CD14-positive monocyte (primary cell): ENCODE data around the gene CEP55. TPM values are rescaled to one million over a fixed set of nuclear protein-coding genes. Genes with fewer than 3 reads are reported as not detected.

Experiments
- DNase-seq, 3 donors: peaks; one replicate each; pipeline ENCODE4 v3.0.0-alpha.2; 2011 to 2022
- H2AFZ ChIP-seq: 2 replicates; pipeline ENCODE4 v1.6.0; 2012; ENCODE audit warnings: mild to moderate bottlenecking, low read depth, low read length, inconsistent platforms; ENCODE audit not compliant: insufficient read depth, poor library complexity, severe bottlenecking
- H3K27ac ChIP-seq, 2 donors: 1 replicate in 1 of 2; 2 replicates in 1 of 2; pipeline ENCODE4 v1.5.1; 2012 to 2013; ENCODE audit warnings: low read length in 2 of 2, control low read depth in 1 of 2, inconsistent platforms in 1 of 2, low read depth in 1 of 2, mild to moderate bottlenecking in 1 of 2
- H3K27me3 ChIP-seq, 2 donors: one replicate each; pipeline versions ENCODE4 v1.6.0 to v1.6.1; 2011 to 2013; ENCODE audit warnings: low read length in 2 of 2; ENCODE audit not compliant: control insufficient read depth in 2 of 2, insufficient read depth in 2 of 2
- H3K36me3 ChIP-seq, 2 donors: replicated peaks in 1 of 2; 1 replicate in 1 of 2; 2 replicates in 1 of 2; pipeline versions ENCODE4 v1.5.1 to v1.6.1; 2012 to 2013; ENCODE audit warnings: low read length in 2 of 2, control low read depth in 1 of 2, inconsistent platforms in 1 of 2, mild to moderate bottlenecking in 1 of 2; ENCODE audit not compliant: insufficient read depth in 2 of 2, control insufficient read depth in 1 of 2
- H3K4me1 ChIP-seq, 2 donors: 1 replicate in 1 of 2; 2 replicates in 1 of 2; pipeline versions ENCODE4 v1.5.1 to v1.6.1; 2012 to 2013; ENCODE audit warnings: low read length in 2 of 2, control low read depth in 1 of 2, inconsistent platforms in 1 of 2, mild to moderate bottlenecking in 1 of 2, moderate library complexity in 1 of 2; ENCODE audit not compliant: insufficient read depth in 2 of 2, control insufficient read depth in 1 of 2
- H3K4me2 ChIP-seq: replicated peaks from 2 replicates; pipeline ENCODE3; 2012; ENCODE audit warnings: low read length, moderate library complexity, mild to moderate bottlenecking; ENCODE audit not compliant: poor library complexity, severe bottlenecking; ENCODE audit errors: extremely low read depth
- H3K4me3 ChIP-seq, 3 experiments: fragments of 200-600 bp in 1 of 3; sonication (generic) in 1 of 3; replicated peaks in 1 of 3; 1 replicate in 2 of 3; 2 replicates in 1 of 3; pipeline ENCODE4 v1.5.1; 2011 to 2013; ENCODE audit warnings: low read length in 3 of 3, mild to moderate bottlenecking in 3 of 3, control low read depth in 2 of 3, low read depth in 2 of 3, inconsistent platforms in 1 of 3, moderate library complexity in 1 of 3
- H3K79me2 ChIP-seq: 2 replicates; pipeline ENCODE4 v1.6.0; 2012; ENCODE audit warnings: mild to moderate bottlenecking, control low read depth, inconsistent platforms, low read length, moderate library complexity; ENCODE audit not compliant: insufficient read depth
- H3K9ac ChIP-seq: 2 replicates; pipeline ENCODE4 v1.6.0; 2017; ENCODE audit warnings: low read length, mild to moderate bottlenecking; ENCODE audit not compliant: insufficient read depth, poor library complexity, severe bottlenecking
- H3K9me3 ChIP-seq, 2 donors: replicated peaks in 1 of 2; 1 replicate in 1 of 2; 2 replicates in 1 of 2; pipeline versions ENCODE4 v1.5.1 to v1.6.1; 2012 to 2013; ENCODE audit warnings: low read length in 2 of 2, control low read depth in 1 of 2; ENCODE audit not compliant: control insufficient read depth in 1 of 2, insufficient read depth in 1 of 2
- H4K20me1 ChIP-seq: 2 replicates; pipeline ENCODE4 v1.6.0; 2012; ENCODE audit warnings: mild to moderate bottlenecking, low read length, control low read depth, moderate library complexity; ENCODE audit not compliant: insufficient read depth
- H3K27ac Mint-ChIP-seq, 7 donors: one replicate each; pipeline ENCODE4 v1.8.0; 2020; ENCODE audit warnings: mild to moderate bottlenecking in 7 of 7, mixed read lengths in 7 of 7, moderate library complexity in 6 of 7, inconsistent platforms in 2 of 7
- H3K27me3 Mint-ChIP-seq, 3 donors: one replicate each; pipeline ENCODE4 v1.8.0; 2021 to 2022; ENCODE audit warnings: low read depth in 3 of 3, mild to moderate bottlenecking in 3 of 3, mixed read lengths in 3 of 3, moderate library complexity in 3 of 3, inconsistent platforms in 1 of 3
- H3K36me3 Mint-ChIP-seq, 2 donors: one replicate each; pipeline ENCODE4 v1.8.0; 2020; ENCODE audit warnings: mixed read lengths in 2 of 2, inconsistent platforms in 1 of 2, mild to moderate bottlenecking in 1 of 2
- H3K4me1 Mint-ChIP-seq: one replicate; pipeline ENCODE4 v1.8.0; 2020; ENCODE audit warnings: mild to moderate bottlenecking, mixed read lengths
- H3K4me3 Mint-ChIP-seq, 2 donors: one replicate each; pipeline ENCODE4 v1.8.0; 2020; ENCODE audit warnings: mild to moderate bottlenecking in 2 of 2, mixed read lengths in 2 of 2, moderate library complexity in 1 of 2
- H3K9me3 Mint-ChIP-seq, 7 donors: one replicate each; pipeline ENCODE4 v1.8.0; 2020 to 2022; ENCODE audit warnings: mixed read lengths in 7 of 7, mild to moderate bottlenecking in 6 of 7, moderate library complexity in 6 of 7, inconsistent platforms in 2 of 7
- CTCF ChIP-seq: fragments of 200-600 bp; IDR thresholded peaks from one replicate; pipeline ENCODE4 v1.8.0; 2022; ENCODE audit warnings: antibody characterized with exemption, mild to moderate bottlenecking
- whole genome bisulfite sequencing: methylation state at CpG from one replicate; pipeline ENCODE4 v1.1.5; 2013; ENCODE audit warnings: missing lambda C conversion rate; ENCODE audit not compliant: insufficient coverage; 5-methylcytosine and 5-hydroxymethylcytosine counted together
- intact Hi-C, 2 donors: fragments of 100-400 bp; cut with micrococcal nuclease; formaldehyde crosslinking; loops; one replicate each; pipeline versions ENCODE4 v1.15.0 to v1.15.1; 2023
- polyA plus RNA-seq, 3 donors: library from polyadenylated mRNA; depleted of rRNA in 1 of 3; unstranded in 2 of 3; stranded (reverse) in 1 of 3; fragments of 300-500 nt in 2 of 3; fragments of >200 nt in 1 of 3; fragmentation: Illumina TruSeq in 2 of 3; gene quantifications; 1 replicate in 2 of 3; 2 replicates in 1 of 3; pipeline ENCODE4 v1.2.3, GENCODE V29; 2012 to 2021

Gene CEP55
- polyA plus RNA-seq, 3 donors = 0.05 to 0.26 TPM; not detected in 1

- peak overlapping the region; percentile 51 to 94 (median 80) for H3K27ac Mint-ChIP-seq
- H3K4me3 ChIP-seq = peak overlapping the region; percentile 91 to 95 (median 94)
- peaks cover 44% of the 10 kb centered on the region for H3K79me2 ChIP-seq
- peak overlapping the region; percentile 97 for H2AFZ ChIP-seq
- peaks cover 0 to 5% (median 1%) of the 10 kb centered on the region in 3 donors for H3K27me3 Mint-ChIP-seq
- H4K20me1 ChIP-seq = no peaks in the 10 kb centered on the region
- H3K9ac ChIP-seq = peak overlapping the region; percentile 65
- H3K4me3 Mint-ChIP-seq = peak overlapping the region; percentile 96 to 98
- peaks cover 0 to 8% of the 10 kb centered on the region in 2 donors for H3K36me3 ChIP-seq
- no peaks in the 10 kb centered on the region for H3K9me3 Mint-ChIP-seq
- peaks cover 22 to 28% of the 10 kb centered on the region in 2 donors for H3K4me1 ChIP-seq
- H3K27me3 ChIP-seq = no peaks in the 10 kb centered on the region
- peak in 1 of 3 donors; percentile 10 for DNase-seq
- H3K4me2 ChIP-seq = peak overlapping the region; percentile 96
- H3K9me3 ChIP-seq = no peaks in the 10 kb centered on the region
- H3K36me3 Mint-ChIP-seq = peaks cover 7 to 8% of the 10 kb centered on the region in 2 donors
- peaks cover 32% of the 10 kb centered on the region for H3K4me1 Mint-ChIP-seq
- peak overlapping the region in 1 of 2 donors; percentile 71 for H3K27ac ChIP-seq
- WGBS = 0% methylated on average over 9 of the region's 28 CpGs
- TF ChIP-seq CTCF = no peak
- intact Hi-C loops = loop anchor here in 1 of 2 donors (5.0 kb wide), 1 partner anchor 118 kb away; no protein-coding TSS in a partner anchor
Measured at GRCh38 chr10:93495654-93496321, 624 bp upstream of the CEP55 start.

GRCh38 chr10:93498166-93498565 lies 1.8 kb downstream of the CEP55 start:
- Histone ChIP-seq H3K27ac (peak overlapping the region in 1 of 2 donors; percentile 3), H4K20me1 (no peaks in the 10 kb centered on the region), H3K4me2 (no peak overlapping the region), H3K36me3 (peaks cover 8 to 15% of the 10 kb centered on the region in 2 donors), H3K9me3 (no peaks in the 10 kb centered on the region), H3K4me1 (peaks cover 22 to 28% of the 10 kb centered on the region in 2 donors), H2AFZ (peak overlapping the region; percentile 54), H3K4me3 (no peak overlapping the region), H3K27me3 (no peaks in the 10 kb centered on the region), H3K9ac (no peak overlapping the region), H3K79me2 (peaks cover 65% of the 10 kb centered on the region)
- H3K36me3 Mint-ChIP-seq = peaks cover 13 to 17% of the 10 kb centered on the region in 2 donors
- intact Hi-C loops = loop anchor here in 1 of 2 donors (5.0 kb wide), 1 partner anchor 121 kb away; no protein-coding TSS in a partner anchor
- H3K4me3 Mint-ChIP-seq = no peak overlapping the region
- WGBS = 4% methylated on average over 4 of the region's 5 CpGs
- TF ChIP-seq CTCF = no peak
- H3K9me3 Mint-ChIP-seq = no peaks in the 10 kb centered on the region
- DNase-seq = no peak
- peak overlapping the region in 4 of 7 donors; percentile 50 to 81 (median 70) for H3K27ac Mint-ChIP-seq
- H3K4me1 Mint-ChIP-seq = peaks cover 32% of the 10 kb centered on the region
- H3K27me3 Mint-ChIP-seq = peaks cover 0 to 2% (median 1%) of the 10 kb centered on the region in 3 donors
